Cardiac fibroblast (primary cell): ENCODE data around the gene SLC39A11.

ENCODE experiments used
- DNase-seq, 2 donors: peaks; one replicate each; pipeline versions ENCODE4 v3.0.0 to v3.0.0-alpha.2; 2010; ENCODE audit warnings: low read depth in 2 of 2
- H3K4me3 ChIP-seq, 2 donors: replicated peaks in 1 of 2; 1 replicate in 1 of 2; 2 replicates in 1 of 2; pipeline ENCODE4 v1.5.1; 2011; ENCODE audit warnings: low read depth in 2 of 2, low read length in 2 of 2, mild to moderate bottlenecking in 2 of 2, moderate library complexity in 1 of 2
- CTCF ChIP-seq: IDR thresholded peaks from one replicate; pipeline ENCODE4 v1.5.1; 2011; ENCODE audit warnings: low read depth, mild to moderate bottlenecking, low read length, inconsistent platforms

The SLC39A11 gene

GRCh38 chr17:72754513-72754912 is 338.0 kb downstream of the SLC39A11 start:
- H3K4me3 ChIP-seq, result no peak overlapping the region
- TF ChIP-seq CTCF, result no peak
- peak in 1 of 2 donors; percentile 4 for DNase-seq

- H3K4me3 ChIP-seq, result no peak overlapping the region
- no peak for TF ChIP-seq CTCF
- no peak for DNase-seq
Observed at GRCh38 chr17:72751746-72752145, 340.7 kb downstream of the SLC39A11 start.

GRCh38 chr17:72749119-72749572 is 343.3 kb downstream of the SLC39A11 start:
- no peak for DNase-seq
- TF ChIP-seq CTCF, result no peak
- no peak overlapping the region for H3K4me3 ChIP-seq

DNA sequence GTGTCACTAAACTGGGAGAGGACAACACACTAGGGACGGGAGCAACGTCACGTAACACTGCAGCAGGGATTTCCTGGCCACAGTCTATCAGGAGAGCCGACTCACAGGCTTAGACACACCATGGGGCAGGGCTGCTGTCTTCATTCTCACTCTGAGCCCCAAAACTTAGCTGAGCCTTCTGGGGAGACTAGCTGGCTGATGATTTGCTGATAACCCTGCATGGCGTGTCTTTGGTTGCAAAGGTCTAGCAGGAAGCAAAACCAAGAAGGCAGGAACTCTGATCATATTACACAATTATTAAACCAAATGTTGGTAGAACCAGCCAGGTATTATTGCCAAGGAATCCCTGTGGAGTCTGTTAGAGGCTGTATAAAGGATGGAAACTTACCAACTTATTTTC is 345.0 kb downstream of the SLC39A11 start:
- DNase-seq, result no peak
- no peak overlapping the region for H3K4me3 ChIP-seq
- no peak for TF ChIP-seq CTCF

GRCh38 chr17:72745241-72745640 is 347.2 kb downstream of the SLC39A11 start:
- no peak for DNase-seq
- no peak overlapping the region for H3K4me3 ChIP-seq
- no peak for TF ChIP-seq CTCF

DNA sequence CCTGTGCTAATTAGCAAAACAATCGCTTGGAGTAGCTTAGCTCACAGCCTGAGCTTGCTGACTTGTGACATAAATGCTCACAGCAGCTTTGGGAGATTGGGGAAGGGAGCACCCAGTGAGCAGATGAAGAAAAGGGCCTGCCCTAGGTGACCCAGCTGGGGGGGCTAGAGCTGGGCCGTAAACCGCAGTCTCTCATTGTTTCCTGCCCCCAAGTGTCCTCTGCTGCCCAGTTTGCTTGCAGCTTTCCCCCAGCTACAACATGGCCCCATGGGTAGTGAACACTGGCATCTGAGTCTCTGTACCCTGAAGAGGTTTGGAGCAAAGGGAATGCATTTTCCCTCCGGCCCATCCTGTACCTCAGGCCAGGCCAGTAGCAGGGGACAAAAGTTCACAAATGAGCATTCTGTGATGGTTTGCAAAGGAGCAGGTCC is 349.4 kb downstream of the SLC39A11 start:
- no peak overlapping the region for H3K4me3 ChIP-seq
- no peak for TF ChIP-seq CTCF
- no peak for DNase-seq

GRCh38 chr17:72737151-72737690 is 355.3 kb downstream of the SLC39A11 start:
- no peak overlapping the region for H3K4me3 ChIP-seq
- no peak for DNase-seq
- TF ChIP-seq CTCF, result no peak
